Fibroblast of pulmonary artery (primary cell): ENCODE measurements around the gene CCNG1.
A peak's percentile ranks its signal among the peaks of the same experiment; 100 is the strongest.

Experiments used
- DNase-seq: peaks from one replicate; pipeline ENCODE4 v3.0.0-alpha.2; 2010; ENCODE audit warnings: low read depth
- H3K4me3 ChIP-seq: replicated peaks from 2 replicates; pipeline ENCODE4 v1.5.1; 2011; ENCODE audit warnings: low read depth, mild to moderate bottlenecking, control low read depth, low read length, moderate library complexity
- TF ChIP-seq, protein P1 (sequence below): IDR thresholded peaks from 2 replicates; pipeline ENCODE4 v1.5.1; 2011; ENCODE audit warnings: mild to moderate bottlenecking, control low read depth, low read length, inconsistent platforms; ENCODE audit errors: missing control alignments

Gene CCNG1

DNA sequence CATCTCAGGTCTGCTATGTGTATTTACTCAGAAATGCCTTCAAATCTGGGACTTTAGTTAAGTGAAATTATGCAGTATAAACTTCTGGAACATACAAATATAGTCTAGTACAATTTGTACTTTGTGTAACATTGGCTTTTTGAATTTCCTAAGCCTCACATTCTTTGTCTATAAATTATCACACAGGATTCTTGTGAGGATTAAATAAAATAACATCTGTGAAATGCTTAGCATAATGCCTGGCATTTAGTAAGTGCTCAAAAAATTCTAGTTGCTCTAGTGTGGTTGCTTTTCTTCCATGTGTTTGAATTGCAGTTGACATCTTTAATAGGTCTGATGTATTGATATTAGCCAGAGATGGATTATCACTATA lies 25.7 kb downstream of the CCNG1 start:
- H3K4me3 ChIP-seq: no peak overlapping the region
- TF ChIP-seq, protein P1, sequence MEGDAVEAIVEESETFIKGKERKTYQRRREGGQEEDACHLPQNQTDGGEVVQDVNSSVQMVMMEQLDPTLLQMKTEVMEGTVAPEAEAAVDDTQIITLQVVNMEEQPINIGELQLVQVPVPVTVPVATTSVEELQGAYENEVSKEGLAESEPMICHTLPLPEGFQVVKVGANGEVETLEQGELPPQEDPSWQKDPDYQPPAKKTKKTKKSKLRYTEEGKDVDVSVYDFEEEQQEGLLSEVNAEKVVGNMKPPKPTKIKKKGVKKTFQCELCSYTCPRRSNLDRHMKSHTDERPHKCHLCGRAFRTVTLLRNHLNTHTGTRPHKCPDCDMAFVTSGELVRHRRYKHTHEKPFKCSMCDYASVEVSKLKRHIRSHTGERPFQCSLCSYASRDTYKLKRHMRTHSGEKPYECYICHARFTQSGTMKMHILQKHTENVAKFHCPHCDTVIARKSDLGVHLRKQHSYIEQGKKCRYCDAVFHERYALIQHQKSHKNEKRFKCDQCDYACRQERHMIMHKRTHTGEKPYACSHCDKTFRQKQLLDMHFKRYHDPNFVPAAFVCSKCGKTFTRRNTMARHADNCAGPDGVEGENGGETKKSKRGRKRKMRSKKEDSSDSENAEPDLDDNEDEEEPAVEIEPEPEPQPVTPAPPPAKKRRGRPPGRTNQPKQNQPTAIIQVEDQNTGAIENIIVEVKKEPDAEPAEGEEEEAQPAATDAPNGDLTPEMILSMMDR: no peak
- DNase-seq: no peak

DNA sequence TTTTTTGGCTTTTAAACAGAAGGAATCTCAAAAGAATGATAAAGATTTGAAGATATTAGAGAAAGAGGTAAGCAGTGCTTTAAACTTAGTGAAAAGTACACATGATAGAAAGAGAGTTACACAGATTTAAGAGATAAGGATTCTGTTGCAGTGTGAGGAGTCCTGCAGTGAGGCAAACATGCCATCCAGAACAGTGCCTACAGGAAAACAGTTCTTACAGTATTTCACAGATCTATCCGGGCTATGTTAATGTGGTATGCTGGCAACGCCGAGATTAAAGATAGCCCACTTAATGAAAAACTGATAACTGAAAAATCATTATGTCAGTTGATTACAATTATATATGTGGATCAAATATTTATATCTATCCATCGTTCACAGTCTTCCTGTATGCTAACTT lies 30.3 kb downstream of the CCNG1 start:
- DNase-seq: no peak
- no peak overlapping the region for H3K4me3 ChIP-seq
- TF ChIP-seq, protein P1: no peak

DNA sequence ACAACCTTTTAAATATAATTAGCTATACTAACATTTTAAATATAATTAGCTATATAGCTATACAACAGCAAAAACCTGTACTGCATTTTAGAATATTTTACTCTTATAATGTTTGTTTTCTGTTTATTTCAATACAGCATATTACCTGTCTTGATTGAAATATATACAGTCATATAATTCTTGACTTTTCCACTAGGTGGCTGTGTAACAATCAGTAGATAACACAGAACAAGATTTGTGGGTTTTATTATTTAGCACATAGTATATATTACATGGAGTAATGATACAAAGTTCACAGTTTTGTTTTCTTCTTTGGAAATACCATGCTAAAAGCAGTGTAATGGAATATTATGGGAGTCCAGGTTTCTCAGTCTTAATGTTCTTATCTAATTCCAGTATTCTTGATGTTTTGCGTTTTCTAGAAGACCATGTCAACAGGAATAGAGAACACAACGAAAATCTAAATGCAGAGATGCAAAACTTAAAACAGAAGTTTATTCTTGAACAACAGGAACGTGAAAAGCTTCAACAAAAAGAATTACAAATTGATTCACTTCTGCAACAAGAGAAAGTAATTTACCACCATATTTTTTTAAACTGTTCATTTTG lies 36.3 kb downstream of the CCNG1 start:
- TF ChIP-seq, protein P1: peak; percentile 50
- no peak overlapping the region for H3K4me3 ChIP-seq
- peak; percentile 55 for DNase-seq

GRCh38 chr5:163475411-163475810 lies 38.0 kb downstream of the CCNG1 start:
- no peak overlapping the region for H3K4me3 ChIP-seq
- TF ChIP-seq, protein P1: no peak
- DNase-seq: no peak

DNA sequence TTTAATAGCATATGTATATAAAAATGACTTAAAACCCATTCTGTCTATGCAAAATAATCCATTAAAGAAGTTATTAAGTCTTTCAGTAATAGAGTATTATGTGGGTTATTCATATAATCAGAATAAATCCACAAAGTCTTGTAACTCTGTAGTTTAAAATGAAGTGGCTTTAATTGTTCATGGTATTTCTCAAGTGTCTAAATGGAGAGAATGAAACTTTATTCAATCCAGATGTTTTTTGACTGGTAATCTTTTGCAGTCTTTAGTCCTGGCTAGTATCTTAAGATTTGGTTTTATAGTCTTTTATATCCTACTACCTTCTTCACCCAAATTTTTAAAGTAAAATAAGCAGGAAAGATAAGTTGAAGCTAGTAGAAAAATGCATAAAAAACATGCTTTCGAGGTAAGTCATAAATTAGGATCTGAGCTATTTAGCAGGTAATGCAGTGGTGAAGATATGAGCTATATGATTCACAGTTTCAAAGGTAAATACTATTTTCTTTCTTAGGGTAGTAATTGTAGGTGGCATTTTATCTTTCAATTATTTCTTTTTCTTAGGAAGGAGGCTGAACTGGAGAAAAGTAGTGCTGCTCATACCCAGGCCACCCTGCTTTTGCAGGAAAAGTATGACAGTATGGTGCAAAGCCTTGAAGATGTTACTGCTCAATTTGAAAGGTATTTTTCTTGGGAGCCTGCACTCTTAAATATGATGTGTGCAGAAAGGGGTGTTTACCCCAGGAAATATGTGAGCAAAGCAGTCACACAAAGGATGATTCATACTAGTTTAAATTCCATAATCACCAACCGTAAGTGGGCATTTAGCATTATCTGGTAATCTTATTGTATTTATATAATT lies 41.0 kb downstream of the CCNG1 start:
- DNase-seq: no peak
- no peak overlapping the region for H3K4me3 ChIP-seq
- TF ChIP-seq, protein P1: no peak

GRCh38 chr5:163478982-163479271 lies 41.5 kb downstream of the CCNG1 start:
- TF ChIP-seq, protein P1: no peak
- no peak overlapping the region for H3K4me3 ChIP-seq
- DNase-seq: no peak
